AG04450 (cell line): Measurements from ENCODE around the gene SYT13. TPM values are rescaled to one million over a fixed set of nuclear protein-coding genes. Genes with fewer than 3 reads are reported as not detected.

Experiments used
- CTCF ChIA-PET: fragments of 300-600, 350-600 bp; formaldehyde crosslinking; extraction: SDS; loops from one replicate; lab custom pipeline; 2022; ENCODE audit warnings: antibody characterized with exemption, inconsistent platforms; lab: Charles Lee
- POLR2A ChIA-PET: fragments of 350-600 bp; formaldehyde crosslinking; extraction: SDS; loops from one replicate; lab custom pipeline; 2021; ENCODE audit warnings: antibody characterized with exemption, inconsistent platforms; lab: Yijun Ruan, JAX
- DNase-seq: peaks from one replicate; pipeline ENCODE4 v3.0.0-alpha.2; 2011; ENCODE audit warnings: low read depth, low spot score
- H3K27ac ChIP-seq: one replicate; pipeline ENCODE4 v1.5.1; 2012; ENCODE audit warnings: low read depth, low read length, control low read depth
- H3K27me3 ChIP-seq: one replicate; pipeline ENCODE4 v1.6.0; 2012; ENCODE audit warnings: low read length; ENCODE audit not compliant: control insufficient read depth, insufficient read depth
- H3K4me3 ChIP-seq: 2 replicates; pipeline ENCODE4 v1.5.1; 2011; ENCODE audit warnings: mild to moderate bottlenecking, low read depth, low read length, control low read depth
- H3K9me3 ChIP-seq: 2 replicates; pipeline ENCODE4 v1.5.1; 2012; ENCODE audit warnings: low read length; ENCODE audit not compliant: control insufficient read depth, insufficient read depth
- CTCF ChIP-seq: IDR thresholded peaks from 2 replicates; pipeline ENCODE4 v1.5.1; 2011; ENCODE audit warnings: low read depth, low read length, control low read depth, inconsistent platforms
- polyA plus RNA-seq: library from polyadenylated mRNA; depleted of rRNA; stranded (reverse); fragments of >200 nt; gene quantifications from 2 replicates; pipeline ENCODE4 v1.2.3, GENCODE V29; 2011

The SYT13 gene
- polyA plus RNA-seq, 1 experiment: not detected

GRCh38 chr11:45321669-45322068 is 35.5 kb upstream of the SYT13 start:
- H3K27ac ChIP-seq: no peak overlapping the region
- CTCF ChIA-PET: interaction anchor here (1.5 kb wide), 1 partner anchor 210 kb away, joined by 3 read pairs; no protein-coding TSS in a partner anchor
- no peaks in the 10 kb centered on the region for H3K9me3 ChIP-seq
- peaks cover 8% of the 10 kb centered on the region for H3K27me3 ChIP-seq
- POLR2A ChIA-PET: no interaction called here
- DNase-seq: no peak
- TF ChIP-seq CTCF: no peak
- H3K4me3 ChIP-seq: no peak overlapping the region

GRCh38 chr11:45321031-45321595 is 35.0 kb upstream of the SYT13 start:
- no peak for TF ChIP-seq CTCF
- POLR2A ChIA-PET: no interaction called here
- no peak for DNase-seq
- Histone ChIP-seq H3K27me3 (peaks cover 8% of the 10 kb centered on the region), H3K9me3 (no peaks in the 10 kb centered on the region), H3K27ac (no peak overlapping the region), H3K4me3 (no peak overlapping the region)
- CTCF ChIA-PET: no interaction called here

GRCh38 chr11:45320371-45320770 is 34.2 kb upstream of the SYT13 start:
- Histone ChIP-seq H3K27me3 (peaks cover 8% of the 10 kb centered on the region), H3K4me3 (no peak overlapping the region), H3K9me3 (no peaks in the 10 kb centered on the region), H3K27ac (no peak overlapping the region)
- POLR2A ChIA-PET: no interaction called here
- TF ChIP-seq CTCF: no peak
- DNase-seq: no peak
- CTCF ChIA-PET: interaction anchor here (0.6 to 1.2 kb wide), 3 partner anchors 11 to 209 kb away, joined by 3 to 5 read pairs (median 4); no protein-coding TSS in a partner anchor

GRCh38 chr11:45319077-45319476 is 32.9 kb upstream of the SYT13 start:
- Histone ChIP-seq H3K27me3 (peaks cover 8% of the 10 kb centered on the region), H3K4me3 (no peak overlapping the region), H3K9me3 (no peaks in the 10 kb centered on the region), H3K27ac (no peak overlapping the region)
- CTCF ChIA-PET: interaction anchor here (1.1 to 1.2 kb wide), 3 partner anchors 13 to 208 kb away, joined by 4 to 8 read pairs (median 5); no protein-coding TSS in a partner anchor
- TF ChIP-seq CTCF: no peak
- no peak for DNase-seq
- POLR2A ChIA-PET: no interaction called here

GRCh38 chr11:45318516-45318915 is 32.4 kb upstream of the SYT13 start:
- ChIA-PET CTCF (interaction anchor here (1.1 to 1.5 kb wide), 2 partner anchors 15 to 208 kb away, joined by 4 to 8 read pairs; no protein-coding TSS in a partner anchor), POLR2A (no interaction called here)
- no peak for TF ChIP-seq CTCF
- Histone ChIP-seq H3K9me3 (no peaks in the 10 kb centered on the region), H3K27me3 (peaks cover 6% of the 10 kb centered on the region), H3K4me3 (no peak overlapping the region), H3K27ac (no peak overlapping the region)
- DNase-seq: no peak
